M059J (cell line): Measurements from ENCODE around the gene LYRM1. TPM values are rescaled to one million over a fixed set of nuclear protein-coding genes. Genes with fewer than 3 reads are reported as not detected.
"Not testable (repeated sequence)": the region's sequence is repeated elsewhere in the genome, so short reads cannot be mapped to it uniquely, and the experiment has no call there.

ENCODE experiments used
- DNase-seq: peaks from one replicate; pipeline ENCODE4 v3.0.0-alpha.2; 2012; ENCODE audit warnings: low read depth
- total RNA-seq: library from RNA; depleted of rRNA; stranded (reverse); fragments of >200 nt; shearing (Covaris generic); gene quantifications from 2 replicates; pipeline ENCODE4 v1.2.3, GENCODE V29; 2014

The LYRM1 gene
- total RNA-seq, 1 experiment from 2014 or later = 33.5 TPM

DNA sequence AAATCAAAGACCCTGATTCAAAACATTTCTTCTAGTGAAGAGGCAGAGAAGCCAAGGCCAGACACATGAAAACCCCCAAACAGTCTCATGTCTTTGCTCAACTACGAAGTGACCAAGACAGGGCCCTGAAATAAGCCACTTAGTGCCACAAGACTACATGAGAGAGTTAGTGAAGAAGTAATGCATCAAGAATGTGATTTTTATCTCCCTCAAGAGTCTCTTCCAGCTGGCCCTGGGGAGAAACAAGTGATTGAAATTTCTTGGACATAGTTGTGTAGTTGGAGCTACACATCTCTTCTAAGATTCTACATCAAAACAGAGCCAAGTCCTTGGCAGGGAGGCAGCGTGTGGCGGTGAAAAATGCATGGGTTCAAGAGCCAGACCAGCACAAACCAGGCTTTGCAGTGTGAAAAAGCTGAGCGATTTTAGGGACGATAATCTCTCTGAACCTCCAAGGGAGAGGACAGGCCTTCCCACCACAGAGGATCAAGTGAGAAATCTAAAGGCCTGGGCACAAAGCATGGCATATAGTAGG, 30.6 kb downstream of the LYRM1 start:
- DNase-seq = no peak

DNA sequence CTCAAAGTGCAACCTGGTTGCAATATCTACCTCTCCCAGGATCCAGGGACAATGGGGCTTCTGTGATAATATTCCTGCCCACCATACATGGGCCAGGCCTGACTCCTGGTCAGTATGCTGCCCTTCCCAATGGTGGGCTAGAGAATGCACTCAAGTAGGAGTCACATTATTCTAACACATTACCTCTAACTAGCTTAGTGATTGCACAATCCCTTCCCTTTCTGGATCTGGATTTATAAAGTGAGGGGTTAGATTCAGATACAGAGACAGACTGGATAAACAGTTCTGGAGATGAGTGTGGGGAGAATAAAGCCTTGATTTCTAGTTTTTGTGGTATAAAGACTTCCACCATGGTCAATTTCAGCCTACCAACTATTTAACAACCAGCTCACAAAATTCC, 33.0 kb downstream of the LYRM1 start:
- no peak for DNase-seq

DNA sequence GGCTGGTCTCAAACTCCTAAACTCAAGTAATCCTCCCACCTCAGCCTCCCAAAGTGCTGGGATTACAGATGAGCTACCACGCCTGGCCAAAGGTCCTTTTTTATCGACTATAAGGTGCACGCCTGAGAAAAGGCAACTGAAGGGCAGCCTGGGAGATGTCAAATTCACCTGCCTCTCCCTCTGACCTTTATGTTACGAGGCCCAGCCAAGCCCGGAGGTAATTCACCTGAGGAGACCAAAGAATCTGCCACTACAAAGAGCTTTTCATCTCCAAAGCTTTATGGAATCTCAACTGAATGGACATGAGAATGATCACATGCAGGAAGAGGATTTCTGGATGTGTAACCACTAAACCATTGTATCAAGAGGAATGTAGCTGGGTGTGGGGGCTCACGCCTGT, 37.2 kb downstream of the LYRM1 start:
- no peak for DNase-seq

DNA sequence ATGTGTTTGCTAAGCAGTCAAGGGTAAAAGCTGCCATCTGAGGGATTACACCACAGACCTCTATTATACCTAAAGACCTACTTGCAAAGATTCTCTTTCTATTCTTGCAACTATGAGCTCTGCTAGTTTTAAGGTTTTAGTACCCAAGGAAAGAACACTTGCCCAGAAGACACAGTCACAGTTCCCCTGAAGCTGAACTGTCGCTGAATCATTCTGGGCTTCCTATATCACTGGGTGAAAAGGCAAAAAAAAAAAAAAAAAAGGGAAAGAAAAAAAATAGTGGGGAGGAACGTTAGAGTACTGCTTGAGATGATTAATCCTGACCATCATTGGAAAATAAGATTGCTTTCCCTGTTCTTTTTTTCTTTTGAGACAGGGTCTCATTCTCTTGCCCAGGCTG, 37.9 kb downstream of the LYRM1 start:
- DNase-seq = peak; percentile 63

DNA sequence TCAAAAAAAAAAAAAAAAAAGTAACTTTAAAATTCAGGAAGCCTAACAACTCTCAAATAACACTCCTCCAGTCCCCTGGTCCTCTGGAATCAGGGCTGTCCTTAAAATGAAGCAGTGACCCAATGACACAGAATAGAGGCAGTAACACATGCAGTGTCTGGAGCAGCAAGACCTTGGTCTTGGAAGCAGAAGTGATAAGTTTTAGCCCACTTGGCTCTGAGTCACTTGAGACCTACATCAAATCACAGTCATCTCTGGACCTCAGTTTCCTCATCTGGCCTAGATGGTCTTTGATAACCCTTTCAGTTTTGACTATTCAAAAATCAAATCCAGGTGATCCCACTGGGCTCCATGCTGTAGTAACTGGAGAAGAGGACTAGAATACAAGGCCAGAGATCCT, 39.0 kb downstream of the LYRM1 start:
- DNase-seq = no peak

DNA sequence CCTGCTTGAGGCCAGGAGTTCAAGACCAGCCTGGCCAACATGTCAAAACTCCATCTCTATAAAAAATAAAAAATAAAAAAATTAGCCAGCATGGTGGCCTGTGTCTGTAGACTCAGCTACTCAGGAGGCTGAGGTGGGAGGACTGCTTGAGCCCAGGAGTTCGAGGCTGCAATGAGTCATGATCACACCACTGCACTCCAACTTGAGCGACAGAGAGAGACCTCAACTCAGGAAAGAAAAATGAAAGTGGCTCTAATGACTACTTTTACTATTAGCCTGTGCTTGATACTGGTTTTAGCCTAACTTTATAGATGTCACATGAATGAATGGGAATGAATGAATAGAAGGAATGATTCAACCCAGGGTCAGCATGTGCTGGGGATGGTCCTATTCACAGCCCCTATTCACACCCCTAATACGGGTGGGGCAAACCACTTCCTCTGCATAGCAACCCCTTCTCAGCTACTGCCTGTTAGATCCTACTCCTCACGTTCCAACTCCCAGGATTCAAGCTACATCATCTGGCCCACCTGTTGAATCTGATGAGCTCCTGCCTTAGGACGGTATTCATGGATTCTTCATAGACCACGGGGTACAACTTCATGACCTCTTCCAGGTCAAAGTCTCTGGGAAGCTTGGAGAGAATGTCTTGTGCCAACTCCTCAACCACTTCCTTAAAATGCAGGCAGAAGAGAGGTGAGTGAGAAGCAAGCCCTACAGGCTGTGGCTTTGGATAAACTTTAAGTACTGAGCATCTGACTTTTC, 40.5 kb downstream of the LYRM1 start:
- DNase-seq = no peak

- no peak for DNase-seq
Measured at GRCh38 chr16:20941636-20941926, 41.0 kb downstream of the LYRM1 start.

DNA sequence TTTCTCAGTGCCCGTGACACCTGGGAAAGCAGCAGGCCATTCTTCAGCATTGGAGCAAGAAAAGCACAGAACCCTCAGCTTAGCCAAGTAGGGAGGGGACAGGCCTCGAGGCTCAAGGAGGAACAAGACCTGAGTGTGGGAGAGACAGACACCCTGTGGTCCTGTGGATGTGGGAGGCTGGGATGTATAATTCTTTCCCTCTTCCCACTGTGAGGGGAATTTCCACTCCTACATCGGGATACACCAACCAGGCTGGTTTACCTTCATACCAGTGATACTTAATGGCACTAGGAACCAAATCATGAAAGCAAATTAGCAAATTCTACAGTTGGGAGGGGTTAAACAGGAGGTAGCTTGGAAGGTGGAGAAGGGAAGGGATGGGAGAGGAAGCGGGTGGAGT, 41.7 kb downstream of the LYRM1 start:
- no peak for DNase-seq

GRCh38 chr16:20944861-20945574, 44.4 kb downstream of the LYRM1 start:
- peak; percentile 82 for DNase-seq

DNA sequence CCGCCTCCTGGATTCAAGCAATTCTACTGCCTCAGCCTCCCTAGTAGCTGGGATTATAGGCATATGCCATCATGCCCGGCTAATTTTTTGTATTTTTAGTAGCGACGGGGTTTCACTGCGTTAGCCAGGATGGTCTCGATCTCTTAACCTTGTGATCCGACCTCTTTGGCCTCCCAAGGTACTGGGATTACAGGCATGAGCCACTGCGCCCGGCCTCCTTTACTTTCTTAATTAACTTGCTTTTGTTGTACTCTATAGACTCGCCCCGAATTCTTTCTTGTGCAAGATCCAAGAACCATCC, 45.0 kb downstream of the LYRM1 start:
- not testable (repeated sequence) for DNase-seq

DNA sequence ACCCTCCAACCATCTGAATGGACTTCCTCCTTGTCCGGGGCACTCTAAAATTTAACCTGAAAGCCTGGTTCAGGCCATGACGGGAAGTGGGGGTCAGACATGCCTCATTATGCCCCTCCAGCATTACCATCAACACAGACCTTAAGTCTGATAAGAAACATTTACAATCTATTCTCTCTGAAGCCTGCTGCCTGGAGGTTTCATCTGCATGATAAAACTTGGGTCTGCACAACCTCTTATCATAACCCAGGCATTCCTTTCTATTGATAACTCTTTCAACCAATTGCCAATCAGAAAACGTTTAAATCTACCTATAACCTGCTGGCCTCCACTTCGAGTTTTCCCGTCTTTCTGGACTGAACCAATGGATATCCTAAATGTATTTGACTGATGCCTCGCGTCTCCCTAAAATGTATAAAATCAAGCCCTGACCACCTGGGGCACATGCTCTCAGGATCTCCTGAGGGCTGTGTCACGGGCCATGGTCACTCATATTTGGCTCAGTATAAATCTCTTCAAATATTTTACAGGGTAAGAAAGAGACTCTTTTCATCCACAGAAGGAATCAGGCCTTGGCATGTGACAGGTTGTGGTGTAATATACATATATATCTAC, 45.6 kb downstream of the LYRM1 start:
- DNase-seq = no peak

- no peak for DNase-seq
Measured at GRCh38 chr16:20948444-20948843, 47.9 kb downstream of the LYRM1 start.

DNA sequence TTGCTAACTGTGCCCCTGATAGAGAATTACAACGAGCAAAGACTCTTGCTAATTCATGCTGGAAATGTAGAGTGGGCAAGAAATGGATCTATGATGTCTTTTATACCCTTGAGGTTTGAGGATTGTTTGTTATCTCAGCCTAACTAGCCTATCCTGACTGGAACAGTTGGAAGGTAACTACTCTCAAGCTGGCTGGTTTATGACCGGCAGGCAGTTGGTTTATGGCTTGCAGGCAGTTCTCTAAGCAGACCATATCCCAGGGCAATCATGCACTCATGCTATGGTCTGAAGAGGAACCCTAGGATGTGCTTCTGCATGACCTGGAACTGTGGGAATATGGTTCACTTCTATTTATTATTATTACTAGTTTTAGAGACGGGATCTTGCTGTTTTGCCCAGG, 49.1 kb downstream of the LYRM1 start:
- no peak for DNase-seq

- no peak for DNase-seq
Measured at GRCh38 chr16:20950294-20950693, 49.7 kb downstream of the LYRM1 start.

DNA sequence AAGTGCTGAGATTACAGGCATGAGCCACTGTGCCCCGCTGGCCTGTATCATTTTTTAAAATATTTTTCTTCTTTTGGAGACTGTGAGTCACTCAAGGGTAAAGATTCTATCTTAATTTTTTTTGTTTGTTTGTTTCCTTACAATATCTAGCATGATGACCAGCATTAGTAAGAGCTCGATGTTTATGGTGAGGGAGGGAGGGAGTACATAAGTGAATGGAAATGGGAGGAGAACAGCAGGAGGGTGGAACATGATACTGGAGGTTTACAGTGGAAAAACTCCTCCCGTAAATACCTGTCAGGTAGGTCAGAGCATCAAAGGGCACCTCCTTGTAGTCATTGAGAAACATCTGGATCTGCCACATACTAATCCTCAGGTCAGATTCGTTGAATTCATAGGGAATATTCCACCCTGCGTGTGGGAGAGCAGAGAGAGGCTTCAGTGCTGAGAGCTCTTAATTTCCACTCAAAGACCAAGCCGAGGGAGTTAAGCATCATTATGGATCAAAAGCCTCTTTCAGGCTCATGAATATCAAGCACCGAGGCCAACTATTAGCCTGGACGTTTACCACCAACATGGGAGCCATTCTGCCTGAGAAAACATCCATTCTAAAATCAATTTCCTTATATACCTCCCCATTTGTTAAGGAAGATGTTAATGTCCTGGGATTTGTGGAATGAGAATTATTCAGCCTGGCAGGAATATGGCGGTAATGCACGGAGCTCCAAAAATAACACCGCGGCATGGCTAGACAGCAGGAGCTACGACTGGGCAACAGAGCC, 51.8 kb downstream of the LYRM1 start:
- DNase-seq = no peak

GRCh38 chr16:20954574-20954973, 54.0 kb downstream of the LYRM1 start:
- no peak for DNase-seq

GRCh38 chr16:20956319-20956718, 55.7 kb downstream of the LYRM1 start:
- peak; percentile 18 for DNase-seq

DNA sequence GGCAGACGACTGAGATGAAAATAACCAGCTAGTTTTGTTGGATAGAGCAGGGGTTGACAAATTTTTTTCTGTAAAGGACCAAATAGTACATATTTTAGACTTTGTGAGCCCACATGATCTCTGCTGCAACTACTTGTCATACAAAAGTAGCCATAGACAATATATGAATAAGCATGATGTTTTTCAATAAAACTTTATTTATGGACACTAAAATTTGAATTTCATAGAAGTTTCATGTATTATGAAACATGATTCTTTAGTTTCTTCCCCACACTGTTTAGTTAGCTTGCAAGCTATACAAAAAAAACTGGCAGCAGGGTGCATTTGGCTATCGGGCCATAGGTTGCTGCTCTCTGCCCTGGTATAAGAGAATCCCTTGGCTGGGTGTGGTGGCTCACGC, 56.6 kb downstream of the LYRM1 start:
- no peak for DNase-seq

DNA sequence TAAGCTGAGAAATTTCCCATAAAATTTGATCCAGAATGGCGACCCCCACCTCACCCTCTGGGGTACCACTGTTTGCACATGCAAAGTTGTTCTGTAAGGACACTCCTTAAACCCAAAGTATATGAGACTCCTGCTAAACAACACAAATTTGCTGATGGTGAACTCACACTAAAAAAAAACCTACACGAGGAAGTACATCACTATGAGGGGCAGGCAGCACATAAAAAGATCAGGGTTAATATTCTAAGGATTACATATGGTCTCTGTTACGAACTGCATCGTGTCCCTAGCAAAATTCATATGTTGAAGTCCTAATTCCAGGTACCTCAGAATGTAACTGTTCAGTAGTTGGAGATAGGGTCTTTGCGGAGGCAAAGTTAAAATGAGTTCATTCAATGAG, 60.3 kb downstream of the LYRM1 start:
- DNase-seq = no peak

- no peak for DNase-seq
Measured at GRCh38 chr16:20968765-20969164, 68.2 kb downstream of the LYRM1 start.

GRCh38 chr16:20969386-20969785, 68.8 kb downstream of the LYRM1 start:
- no peak for DNase-seq

DNA sequence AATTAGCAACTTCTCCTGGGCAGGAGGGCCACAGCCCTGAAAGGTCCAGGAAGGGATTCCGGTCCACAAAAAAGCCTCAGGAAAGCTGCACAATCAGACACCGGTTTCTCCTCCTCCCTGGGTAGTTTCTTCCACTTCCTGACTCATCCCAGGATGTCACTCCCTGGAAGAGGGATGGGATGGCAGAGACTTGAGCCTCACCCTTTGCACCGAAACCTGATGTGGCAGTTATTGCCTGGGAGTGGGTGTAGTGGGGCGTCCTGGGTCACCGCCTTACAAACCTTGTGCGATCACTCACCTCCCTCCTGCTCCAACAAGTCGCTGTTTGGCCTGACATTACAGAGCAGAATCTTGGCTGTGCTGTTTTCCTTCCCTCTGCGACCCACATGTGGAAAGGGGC, 70.8 kb downstream of the LYRM1 start:
- DNase-seq = no peak
